B cell (primary cell): ENCODE data around the gene RARRES1.

Source experiments
- EZH2 ChIP-seq: IDR thresholded peaks from 2 replicates; pipeline ENCODE4 v1.6.1; 2012; ENCODE audit warnings: borderline replicate concordance, low read depth, mild to moderate bottlenecking, moderate library complexity, low read length; ENCODE audit not compliant: insufficient read depth, poor library complexity, severe bottlenecking
- TF ChIP-seq, protein P1 (sequence below): fragments of 200-600 bp; IDR thresholded peaks from one replicate; pipeline ENCODE4 v1.8.0; 2022; ENCODE audit warnings: antibody characterized with exemption, mild to moderate bottlenecking

DNA sequence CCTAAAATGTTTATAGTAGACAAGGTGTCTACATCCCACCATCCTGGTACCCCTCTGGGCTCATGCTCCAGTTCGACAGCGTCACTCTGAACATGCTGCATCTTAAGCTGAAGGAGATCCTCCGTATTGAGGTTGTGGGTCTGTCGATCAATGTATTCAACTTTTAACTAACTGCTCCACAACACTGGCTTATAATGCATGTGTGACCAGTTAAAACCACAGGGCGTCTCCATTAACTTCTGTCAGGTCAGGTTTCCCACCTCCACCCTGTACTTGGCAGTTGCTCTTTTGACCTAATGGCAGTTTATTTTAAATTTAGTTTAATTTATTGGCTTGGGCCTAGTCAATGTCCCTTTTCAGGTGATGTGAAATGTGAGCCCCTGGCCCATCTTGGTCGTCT is 17.8 kb upstream of the RARRES1 start:
- TF ChIP-seq, protein P1, sequence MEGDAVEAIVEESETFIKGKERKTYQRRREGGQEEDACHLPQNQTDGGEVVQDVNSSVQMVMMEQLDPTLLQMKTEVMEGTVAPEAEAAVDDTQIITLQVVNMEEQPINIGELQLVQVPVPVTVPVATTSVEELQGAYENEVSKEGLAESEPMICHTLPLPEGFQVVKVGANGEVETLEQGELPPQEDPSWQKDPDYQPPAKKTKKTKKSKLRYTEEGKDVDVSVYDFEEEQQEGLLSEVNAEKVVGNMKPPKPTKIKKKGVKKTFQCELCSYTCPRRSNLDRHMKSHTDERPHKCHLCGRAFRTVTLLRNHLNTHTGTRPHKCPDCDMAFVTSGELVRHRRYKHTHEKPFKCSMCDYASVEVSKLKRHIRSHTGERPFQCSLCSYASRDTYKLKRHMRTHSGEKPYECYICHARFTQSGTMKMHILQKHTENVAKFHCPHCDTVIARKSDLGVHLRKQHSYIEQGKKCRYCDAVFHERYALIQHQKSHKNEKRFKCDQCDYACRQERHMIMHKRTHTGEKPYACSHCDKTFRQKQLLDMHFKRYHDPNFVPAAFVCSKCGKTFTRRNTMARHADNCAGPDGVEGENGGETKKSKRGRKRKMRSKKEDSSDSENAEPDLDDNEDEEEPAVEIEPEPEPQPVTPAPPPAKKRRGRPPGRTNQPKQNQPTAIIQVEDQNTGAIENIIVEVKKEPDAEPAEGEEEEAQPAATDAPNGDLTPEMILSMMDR = no peak
- TF ChIP-seq EZH2 = no peak
